GM18519 (cell line): ENCODE data around the gene SLC25A12.
"Not testable (repeated sequence)": the region's sequence is repeated elsewhere in the genome, so short reads cannot be mapped to it uniquely, and the experiment has no call there.

Experiments
- ATAC-seq: cut with Tn5 transposase; IDR thresholded peaks from one replicate; pipeline ENCODE4 v1.9.1; 2021; ENCODE audit warnings: mild to moderate bottlenecking, moderate library complexity; ENCODE audit not compliant: unreplicated experiment, low FRiP score

The SLC25A12 gene

DNA sequence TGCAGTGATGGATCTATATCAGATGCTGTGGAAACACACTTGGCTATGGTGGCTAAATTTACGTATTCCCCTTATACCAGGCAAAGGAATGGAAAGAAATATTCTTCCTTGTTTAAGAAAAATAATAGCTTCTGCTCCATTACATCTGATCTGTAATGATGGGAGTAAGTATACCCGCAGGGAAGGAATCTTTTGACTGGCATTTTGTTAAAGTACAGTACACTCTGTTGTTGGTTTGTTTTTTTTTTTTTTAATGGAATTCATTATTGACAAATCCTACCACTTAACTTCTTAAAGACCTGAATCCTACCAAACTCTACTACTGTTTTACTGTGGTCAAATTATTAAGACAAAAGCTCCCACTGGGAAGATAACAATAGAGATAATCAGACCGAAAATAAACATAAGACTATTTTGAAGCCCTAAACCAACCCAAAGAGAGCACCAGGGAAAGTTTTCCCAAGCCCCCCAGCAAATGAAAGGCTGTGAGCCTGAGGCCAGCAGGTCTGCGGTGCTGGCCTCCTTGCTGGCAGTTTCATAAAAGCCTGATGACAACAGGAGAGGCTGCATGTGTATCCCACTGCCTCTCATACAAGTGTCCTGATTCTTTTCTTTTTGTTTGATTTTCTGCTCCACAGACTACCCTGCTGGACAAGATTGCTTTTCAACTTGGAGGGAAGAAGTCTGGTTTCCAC, 101.0 kb downstream of the SLC25A12 start:
- ATAC-seq: no peak

DNA sequence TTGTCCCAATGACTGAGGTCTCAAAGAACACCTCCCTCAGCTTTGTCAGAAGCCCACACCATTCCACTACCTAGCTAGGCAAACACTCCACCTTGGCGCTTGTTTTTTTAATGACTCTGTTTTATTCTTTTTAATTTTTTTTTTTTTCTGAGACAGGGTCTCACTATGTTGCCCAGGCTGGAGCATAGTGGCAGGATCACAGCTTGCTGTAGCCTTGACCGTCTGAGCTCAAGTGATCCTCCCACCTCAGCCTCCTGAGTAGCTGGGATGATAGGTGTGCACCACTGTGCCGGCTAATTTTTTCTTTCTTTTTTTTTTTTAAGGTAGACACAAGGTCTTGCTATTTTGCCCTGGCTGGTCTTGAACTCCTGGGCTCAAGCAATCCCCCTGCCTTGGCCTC, 101.9 kb downstream of the SLC25A12 start:
- ATAC-seq: no peak

DNA sequence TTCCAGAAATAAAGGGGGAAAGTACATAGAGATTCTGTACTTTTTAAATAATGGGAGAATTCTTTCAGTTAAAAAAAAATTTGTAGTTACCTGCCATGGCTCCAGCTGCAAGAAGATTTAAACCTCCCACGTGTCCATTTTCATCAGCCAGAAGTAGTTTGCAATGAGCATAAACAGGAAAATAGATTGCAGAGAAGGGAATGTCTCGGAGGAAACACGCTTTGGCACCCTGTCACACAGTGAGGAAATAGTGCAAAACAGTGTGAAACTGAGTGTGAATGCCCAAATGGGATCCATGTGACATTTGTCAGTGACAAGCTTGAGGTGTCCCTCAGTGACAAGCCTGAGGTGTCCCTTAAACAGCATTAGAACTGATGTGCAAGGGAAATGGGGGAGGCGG, 102.7 kb downstream of the SLC25A12 start:
- ATAC-seq: no peak

- no peak for ATAC-seq
Measured at GRCh38 chr2:171789956-171790355, 104.1 kb downstream of the SLC25A12 start.

GRCh38 chr2:171788316-171788993, 105.6 kb downstream of the SLC25A12 start:
- no peak for ATAC-seq

GRCh38 chr2:171787333-171788072, 106.5 kb downstream of the SLC25A12 start:
- no peak for ATAC-seq

DNA sequence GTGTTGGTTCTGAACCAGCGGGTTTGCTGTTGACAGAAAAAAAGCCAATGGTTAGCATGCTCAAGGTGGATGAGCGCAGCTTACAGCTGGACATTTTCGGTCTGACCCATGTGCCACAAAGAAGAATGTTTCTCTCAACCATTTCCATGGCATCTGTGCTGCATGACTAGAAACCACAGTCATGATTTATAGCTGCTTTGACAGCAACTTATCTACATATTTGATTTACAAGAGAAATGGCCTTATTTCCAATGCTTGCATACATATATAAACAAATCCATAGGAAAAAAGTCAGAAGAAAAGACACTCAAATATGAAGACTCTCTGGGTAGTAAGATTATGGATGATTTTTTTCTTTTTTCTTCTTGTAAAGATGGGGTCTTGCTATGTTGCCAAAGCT, 108.6 kb downstream of the SLC25A12 start:
- no peak for ATAC-seq

GRCh38 chr2:171778515-171778914, 115.5 kb downstream of the SLC25A12 start:
- ATAC-seq: no peak

DNA sequence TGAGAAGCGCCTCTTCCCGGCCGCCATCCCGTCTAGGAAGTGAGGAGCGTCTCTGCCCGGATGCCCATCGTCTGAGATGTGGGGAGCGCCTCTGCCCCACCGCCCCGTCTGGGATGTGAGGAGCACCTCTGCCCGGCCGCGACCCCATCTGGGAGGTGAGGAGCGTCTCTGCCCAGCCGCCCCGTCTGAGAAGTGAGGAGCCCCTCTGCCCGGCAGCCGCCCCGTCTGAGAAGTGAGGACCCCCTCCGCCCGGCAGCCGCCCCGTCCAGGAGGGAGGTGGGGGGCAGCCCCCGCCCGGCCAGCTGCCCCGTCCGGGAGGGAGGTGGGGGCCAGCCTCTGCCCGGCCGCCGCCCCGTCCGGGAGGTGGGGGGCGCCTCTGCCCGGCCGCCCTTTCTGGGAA, 119.5 kb downstream of the SLC25A12 start:
- not testable (repeated sequence) for ATAC-seq

- ATAC-seq: no peak
Measured at GRCh38 chr2:171772373-171772772, 121.7 kb downstream of the SLC25A12 start.

DNA sequence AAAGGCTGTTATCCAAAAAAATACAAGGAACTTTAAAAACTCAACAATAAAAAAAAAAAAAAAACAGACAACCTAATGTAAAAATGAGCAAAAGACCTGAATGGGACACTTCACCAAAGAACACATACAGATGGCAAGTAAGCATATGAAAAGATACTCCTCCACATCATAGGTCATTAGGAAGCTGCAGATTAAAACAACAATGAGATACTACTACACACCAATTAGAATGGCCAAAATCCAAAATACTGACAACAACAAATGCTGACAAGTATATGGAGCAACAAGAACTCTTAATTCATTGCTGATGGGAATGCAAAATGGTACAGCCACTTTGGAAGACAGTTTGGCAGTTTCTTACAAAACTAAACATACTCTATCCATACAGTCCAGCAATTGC, 122.6 kb downstream of the SLC25A12 start:
- ATAC-seq: no peak

DNA sequence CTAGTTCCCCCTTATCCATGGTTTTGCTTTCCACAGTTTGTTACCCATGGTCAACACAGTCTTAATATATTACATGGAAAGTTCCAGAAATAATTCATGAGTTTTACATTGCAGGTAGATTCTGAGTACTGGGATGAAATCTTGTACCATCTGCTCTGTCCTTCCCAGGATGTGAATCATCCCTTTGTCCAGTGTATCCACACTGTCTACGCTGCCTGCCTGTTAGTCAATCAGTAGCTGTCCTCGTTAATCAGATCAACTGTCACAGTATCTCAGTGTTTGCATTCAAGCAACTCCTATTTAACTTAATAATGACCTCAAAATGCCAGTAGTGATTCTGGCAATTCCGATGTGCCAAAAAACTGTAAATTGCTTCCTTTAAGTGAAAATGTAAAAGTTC, 130.4 kb downstream of the SLC25A12 start:
- ATAC-seq: no peak

DNA sequence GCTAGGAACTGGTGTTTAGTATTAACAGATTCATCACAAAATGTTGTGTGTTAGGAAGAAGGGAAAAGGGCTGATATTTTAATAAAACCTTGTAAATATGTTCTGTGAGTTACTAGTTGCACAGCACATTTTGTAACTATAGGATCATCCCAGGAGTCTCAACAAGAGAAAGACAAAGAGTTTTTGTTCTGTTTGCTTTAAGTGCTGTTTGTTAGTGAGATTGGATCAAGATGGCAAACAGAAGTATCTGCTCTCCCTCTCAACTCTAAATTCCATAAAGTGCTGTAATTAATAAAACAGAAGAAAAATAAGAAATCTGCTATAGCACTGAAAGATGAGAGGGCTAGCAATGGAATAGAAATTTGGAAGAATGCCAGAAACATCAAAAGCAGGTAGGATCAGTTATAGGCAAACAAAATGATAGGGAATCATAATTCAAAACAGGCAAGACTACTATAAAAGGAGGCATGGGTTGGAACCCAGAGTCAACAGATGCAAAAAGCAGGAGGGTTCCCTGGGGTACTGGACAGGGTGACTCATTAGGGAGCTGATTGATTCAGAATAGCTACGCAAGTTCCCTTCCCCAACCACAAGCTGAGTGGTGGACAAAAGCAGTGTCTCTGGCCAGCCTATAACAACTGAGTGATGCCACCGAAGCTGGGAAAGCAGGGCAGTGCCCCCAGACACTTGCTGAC, 131.0 kb downstream of the SLC25A12 start:
- ATAC-seq: no peak

DNA sequence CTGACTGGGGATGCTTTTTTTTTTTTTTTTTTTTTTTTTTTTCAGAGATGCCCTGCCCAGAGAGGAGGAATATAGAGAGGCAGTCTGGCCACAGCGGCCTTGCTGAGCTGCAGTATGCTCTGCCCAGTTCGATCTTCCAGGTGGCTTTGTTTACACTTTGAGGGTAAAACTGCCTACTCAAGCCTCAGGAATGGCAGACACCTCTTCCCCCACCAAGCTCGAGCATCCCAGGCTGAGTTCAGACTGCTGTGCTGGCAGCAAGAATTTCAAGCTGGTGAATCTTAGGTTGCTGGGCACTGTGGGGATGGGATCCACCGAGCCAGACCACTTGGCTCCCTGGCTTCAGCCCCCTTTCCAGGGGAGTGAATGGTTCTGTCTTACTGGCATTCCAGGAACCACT, 132.9 kb downstream of the SLC25A12 start:
- ATAC-seq: not testable (repeated sequence)

GRCh38 chr2:171758762-171759161, 135.3 kb downstream of the SLC25A12 start:
- not testable (repeated sequence) for ATAC-seq

GRCh38 chr2:171754254-171754939, 139.6 kb downstream of the SLC25A12 start:
- no peak for ATAC-seq

- no peak for ATAC-seq
Measured at GRCh38 chr2:171747371-171747770, 146.7 kb downstream of the SLC25A12 start.

DNA sequence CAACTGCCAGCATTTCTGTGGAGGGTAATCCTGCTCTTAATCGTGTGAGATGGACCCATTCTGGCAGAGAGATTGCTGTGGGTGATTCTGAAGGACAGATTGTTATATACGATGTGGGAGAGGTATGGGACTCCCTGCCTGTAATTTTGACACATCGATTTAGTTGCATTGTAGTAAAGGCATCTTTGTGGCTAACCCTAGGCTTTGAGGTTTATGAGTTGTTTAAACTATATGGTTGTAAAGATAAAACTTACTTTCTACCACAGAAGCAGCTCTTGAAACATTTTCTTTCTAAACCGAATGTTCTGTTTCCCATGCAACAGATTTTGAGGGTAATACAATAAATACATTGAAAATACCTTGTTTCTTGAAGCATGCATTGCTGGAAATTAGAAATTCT, 148.2 kb downstream of the SLC25A12 start:
- no peak for ATAC-seq

DNA sequence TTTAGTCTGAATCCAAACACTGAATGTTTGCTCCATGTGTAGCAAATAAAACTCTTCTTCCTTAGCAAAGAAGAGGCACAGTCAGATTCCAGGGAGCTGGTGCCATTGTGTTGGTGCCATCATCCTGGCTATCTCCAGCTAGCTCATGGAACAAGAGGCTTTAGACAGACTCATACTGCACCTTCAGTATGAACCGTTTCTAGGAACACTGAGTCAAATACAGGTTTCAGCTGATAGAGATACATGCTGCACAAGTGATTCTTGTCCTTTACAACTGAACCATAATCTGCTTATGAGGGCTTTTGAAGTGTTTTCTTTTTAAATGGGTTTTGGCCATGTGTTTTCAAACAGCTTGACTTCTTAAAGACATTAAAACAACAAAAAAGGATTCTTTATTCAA, 148.9 kb downstream of the SLC25A12 start:
- no peak for ATAC-seq

GRCh38 chr2:171742760-171743159, 151.3 kb downstream of the SLC25A12 start:
- no peak for ATAC-seq
